ENCODE results near the gene SPX.

DNA sequence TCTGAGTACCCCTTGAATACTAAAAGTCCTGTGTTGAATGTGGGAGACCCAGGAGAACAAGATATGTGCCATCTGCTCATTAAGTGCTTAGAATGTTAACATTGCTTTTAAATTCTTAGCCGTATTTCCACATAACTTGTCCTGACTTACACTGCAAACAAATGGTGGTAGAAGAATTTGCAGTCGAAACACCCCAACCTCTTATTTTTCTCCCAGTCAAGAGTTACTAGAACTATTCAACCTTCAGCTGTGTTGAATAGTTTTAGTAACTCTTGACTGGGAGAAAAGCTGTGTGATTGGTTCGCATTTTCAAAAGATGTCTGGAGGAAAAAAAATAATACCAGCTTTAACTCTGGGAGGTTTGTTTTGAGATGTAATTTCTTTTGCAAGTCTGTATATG lies 7.6 kb upstream of the SPX start:
- TF ChIP-seq, protein P1, sequence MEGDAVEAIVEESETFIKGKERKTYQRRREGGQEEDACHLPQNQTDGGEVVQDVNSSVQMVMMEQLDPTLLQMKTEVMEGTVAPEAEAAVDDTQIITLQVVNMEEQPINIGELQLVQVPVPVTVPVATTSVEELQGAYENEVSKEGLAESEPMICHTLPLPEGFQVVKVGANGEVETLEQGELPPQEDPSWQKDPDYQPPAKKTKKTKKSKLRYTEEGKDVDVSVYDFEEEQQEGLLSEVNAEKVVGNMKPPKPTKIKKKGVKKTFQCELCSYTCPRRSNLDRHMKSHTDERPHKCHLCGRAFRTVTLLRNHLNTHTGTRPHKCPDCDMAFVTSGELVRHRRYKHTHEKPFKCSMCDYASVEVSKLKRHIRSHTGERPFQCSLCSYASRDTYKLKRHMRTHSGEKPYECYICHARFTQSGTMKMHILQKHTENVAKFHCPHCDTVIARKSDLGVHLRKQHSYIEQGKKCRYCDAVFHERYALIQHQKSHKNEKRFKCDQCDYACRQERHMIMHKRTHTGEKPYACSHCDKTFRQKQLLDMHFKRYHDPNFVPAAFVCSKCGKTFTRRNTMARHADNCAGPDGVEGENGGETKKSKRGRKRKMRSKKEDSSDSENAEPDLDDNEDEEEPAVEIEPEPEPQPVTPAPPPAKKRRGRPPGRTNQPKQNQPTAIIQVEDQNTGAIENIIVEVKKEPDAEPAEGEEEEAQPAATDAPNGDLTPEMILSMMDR (conservative IDR thresholded peaks at IDR 0.05), result no peak
- no peak for TF ChIP-seq EZH2 (IDR thresholded peaks at IDR 0.05; ENCODE audit: low read depth)

Data from PC-9 (cell line).